Measurements from ENCODE around the gene NUP54. TPM values are rescaled to one million over a fixed set of nuclear protein-coding genes. Genes with fewer than 3 reads are reported as not detected.

NUP54 gene
- total and polyA plus RNA-seq, 12 donors, result 10.8 to 37.7 (median 22.2) TPM

DNA sequence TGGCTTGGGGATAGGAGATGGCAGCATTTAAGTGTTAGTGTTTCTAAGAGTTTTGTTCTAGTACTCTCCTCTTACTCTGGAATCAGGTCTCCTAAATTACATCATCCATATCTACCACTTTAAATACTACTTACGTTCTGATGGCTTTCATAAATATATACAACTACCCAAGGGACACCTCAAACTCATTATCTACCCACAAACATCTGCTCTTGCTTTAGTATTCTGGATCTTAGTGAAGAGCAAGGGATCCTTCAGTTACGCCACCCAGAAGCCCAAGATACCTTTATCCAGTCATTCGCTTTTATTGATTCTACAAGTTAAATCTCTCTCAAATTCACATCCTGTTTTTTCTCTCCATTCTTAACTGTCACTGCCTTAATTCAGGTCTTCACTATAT, 7.0 kb downstream of the NUP54 start:
- DNase-seq, result no peak
- 94 to 99% (median 96%) methylated on average over 3 of the region's 3 CpGs for WGBS, 4 donors
- no peaks in the 10 kb centered on the region for H3K9me3 ChIP-seq (replicated peaks in 1 of 3)
- H3K27ac ChIP-seq, result no peak overlapping the region
- no peak overlapping the region for H3K4me3 ChIP-seq
- peaks cover 0 to 35% of the 10 kb centered on the region in 2 donors for H3K36me3 ChIP-seq (replicated peaks in 1 of 2)
- H3K27me3 ChIP-seq, result no peaks in the 10 kb centered on the region
- intact Hi-C loops (cut with DNase I), result no loop called here
- no peak for TF ChIP-seq POLR2A (IDR thresholded peaks at IDR 0.05)
- TF ChIP-seq, protein P1, sequence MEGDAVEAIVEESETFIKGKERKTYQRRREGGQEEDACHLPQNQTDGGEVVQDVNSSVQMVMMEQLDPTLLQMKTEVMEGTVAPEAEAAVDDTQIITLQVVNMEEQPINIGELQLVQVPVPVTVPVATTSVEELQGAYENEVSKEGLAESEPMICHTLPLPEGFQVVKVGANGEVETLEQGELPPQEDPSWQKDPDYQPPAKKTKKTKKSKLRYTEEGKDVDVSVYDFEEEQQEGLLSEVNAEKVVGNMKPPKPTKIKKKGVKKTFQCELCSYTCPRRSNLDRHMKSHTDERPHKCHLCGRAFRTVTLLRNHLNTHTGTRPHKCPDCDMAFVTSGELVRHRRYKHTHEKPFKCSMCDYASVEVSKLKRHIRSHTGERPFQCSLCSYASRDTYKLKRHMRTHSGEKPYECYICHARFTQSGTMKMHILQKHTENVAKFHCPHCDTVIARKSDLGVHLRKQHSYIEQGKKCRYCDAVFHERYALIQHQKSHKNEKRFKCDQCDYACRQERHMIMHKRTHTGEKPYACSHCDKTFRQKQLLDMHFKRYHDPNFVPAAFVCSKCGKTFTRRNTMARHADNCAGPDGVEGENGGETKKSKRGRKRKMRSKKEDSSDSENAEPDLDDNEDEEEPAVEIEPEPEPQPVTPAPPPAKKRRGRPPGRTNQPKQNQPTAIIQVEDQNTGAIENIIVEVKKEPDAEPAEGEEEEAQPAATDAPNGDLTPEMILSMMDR (IDR thresholded peaks at IDR 0.05), result no peak
- H3K4me1 ChIP-seq (replicated peaks in 1 of 2), result no peaks in the 10 kb centered on the region

DNA sequence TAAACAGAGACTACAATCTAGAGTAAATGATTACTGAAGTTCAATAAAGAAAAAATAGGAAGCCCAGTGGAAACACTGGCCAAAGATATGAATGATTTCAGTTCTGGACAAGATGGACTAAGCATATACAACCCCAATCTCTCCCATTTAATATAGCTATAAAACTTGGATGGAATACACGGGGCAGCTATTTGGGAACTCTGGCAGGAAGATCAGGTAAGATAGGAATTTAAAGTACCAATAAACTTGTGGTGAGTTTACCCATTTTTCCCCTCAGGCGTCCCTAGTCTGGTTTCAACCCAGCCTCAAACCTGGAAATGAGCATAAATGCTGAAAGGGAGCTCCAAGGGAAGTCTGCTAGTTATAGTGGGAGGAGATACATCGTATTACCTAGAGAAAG, 20.4 kb downstream of the NUP54 start:
- DNase-seq, result no peak
- Histone ChIP-seq H3K27ac (no peak overlapping the region), H3K9me3 (replicated peaks in 1 of 3) (no peaks in the 10 kb centered on the region), H3K27me3 (no peaks in the 10 kb centered on the region), H3K4me1 (replicated peaks in 1 of 2) (no peaks in the 10 kb centered on the region), H3K36me3 (replicated peaks in 1 of 2) (peaks cover 0 to 25% of the 10 kb centered on the region in 2 donors), H3K4me3 (no peak overlapping the region)
- TF ChIP-seq POLR2A (IDR thresholded peaks at IDR 0.05), result no peak
- TF ChIP-seq, protein P1 (IDR thresholded peaks at IDR 0.05), result no peak
- intact Hi-C loops (cut with DNase I), result no loop called here
- 95 to 99% (median 97%) methylated on average over 3 of the region's 3 CpGs for WGBS, 4 donors

DNA sequence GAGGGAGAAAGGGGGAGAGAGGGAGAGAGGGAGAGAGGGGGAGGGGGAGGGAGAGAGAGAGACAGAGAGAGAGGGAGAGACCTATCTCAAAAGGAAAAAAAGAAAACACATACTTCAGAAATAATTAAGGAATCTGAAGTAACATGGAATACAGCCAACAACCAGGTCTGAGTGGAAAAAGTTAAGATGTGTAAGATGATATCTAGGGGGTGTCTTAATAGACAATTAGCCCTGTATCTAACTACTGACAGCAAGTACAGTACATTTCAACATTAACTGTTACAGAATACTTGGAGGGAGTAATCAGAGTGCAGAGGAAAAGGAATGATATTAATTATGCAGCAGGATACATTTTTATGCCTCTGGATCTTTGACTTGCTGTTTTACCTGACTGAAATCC, 22.4 kb downstream of the NUP54 start:
- Histone ChIP-seq H3K27me3 (no peaks in the 10 kb centered on the region), H3K4me1 (replicated peaks in 1 of 2) (no peaks in the 10 kb centered on the region), H3K36me3 (replicated peaks in 1 of 2) (peaks cover 0 to 20% of the 10 kb centered on the region in 2 donors), H3K4me3 (no peak overlapping the region), H3K27ac (no peak overlapping the region), H3K9me3 (replicated peaks in 1 of 3) (no peaks in the 10 kb centered on the region)
- DNase-seq, result no peak
- TF ChIP-seq, protein P1 (IDR thresholded peaks at IDR 0.05), result no peak
- TF ChIP-seq POLR2A (IDR thresholded peaks at IDR 0.05), result no peak
- intact Hi-C loops (cut with DNase I), result no loop called here

DNA sequence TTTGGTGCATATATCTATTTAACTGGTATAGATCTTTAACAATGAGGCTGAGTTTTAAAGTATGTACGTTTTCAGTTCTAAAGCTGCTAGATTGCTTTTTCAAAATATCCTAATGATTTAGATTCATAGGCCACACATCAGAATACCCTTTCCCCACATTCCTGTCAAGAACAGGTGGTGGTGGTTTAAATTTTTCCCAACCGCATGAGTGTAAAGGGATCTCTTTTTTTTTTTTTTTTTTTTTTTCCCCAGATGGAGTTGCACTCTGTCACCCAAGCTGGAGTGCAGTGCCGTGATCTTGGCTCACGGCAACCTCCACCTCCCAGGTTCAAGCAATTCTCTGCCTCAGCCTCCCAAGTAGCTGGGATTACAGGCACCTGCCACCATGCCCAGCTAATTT, 28.0 kb downstream of the NUP54 start:
- no peaks in the 10 kb centered on the region for H3K27me3 ChIP-seq
- no peak for DNase-seq
- no peak overlapping the region for H3K4me3 ChIP-seq
- TF ChIP-seq, protein P1 (IDR thresholded peaks at IDR 0.05), result no peak
- no peak for TF ChIP-seq POLR2A (IDR thresholded peaks at IDR 0.05)
- H3K27ac ChIP-seq, result no peak overlapping the region
- peaks cover 0 to 34% of the 10 kb centered on the region in 2 donors for H3K36me3 ChIP-seq (replicated peaks in 1 of 2)
- WGBS, 4 donors, result 94 to 97% (median 95%) methylated on average over 4 of the region's 4 CpGs
- H3K4me1 ChIP-seq (replicated peaks in 1 of 2), result no peaks in the 10 kb centered on the region
- H3K9me3 ChIP-seq (replicated peaks in 1 of 3), result no peaks in the 10 kb centered on the region
- intact Hi-C loops (cut with DNase I), result no loop called here
